SH-SY5Y (cell line): ENCODE data around the gene COL5A2.

ENCODE experiments used
- GATA2 ChIP-seq: IDR thresholded peaks from 2 replicates; pipeline ENCODE4 v1.6.1; 2011; ENCODE audit warnings: mild to moderate bottlenecking, low read depth, low read length
- GATA3 ChIP-seq: IDR thresholded peaks from 2 replicates; pipeline ENCODE4 v1.6.1; 2011; ENCODE audit warnings: low read depth, mild to moderate bottlenecking, low read length, moderate library complexity

GRCh38 chr2:189016311-189016861 is 163.2 kb downstream of the COL5A2 start:
- TF ChIP-seq GATA3, result no peak
- TF ChIP-seq GATA2, result no peak
